ENCODE results near the gene BEND3. TPM values are rescaled to one million over a fixed set of nuclear protein-coding genes. Genes with fewer than 3 reads are reported as not detected.

The BEND3 gene
- total RNA-seq, 3 donors from 2014 or later (not counting 1 experiment from before 2014, with no cell fraction given): 1.3 to 1.6 (median 1.3) TPM

DNA sequence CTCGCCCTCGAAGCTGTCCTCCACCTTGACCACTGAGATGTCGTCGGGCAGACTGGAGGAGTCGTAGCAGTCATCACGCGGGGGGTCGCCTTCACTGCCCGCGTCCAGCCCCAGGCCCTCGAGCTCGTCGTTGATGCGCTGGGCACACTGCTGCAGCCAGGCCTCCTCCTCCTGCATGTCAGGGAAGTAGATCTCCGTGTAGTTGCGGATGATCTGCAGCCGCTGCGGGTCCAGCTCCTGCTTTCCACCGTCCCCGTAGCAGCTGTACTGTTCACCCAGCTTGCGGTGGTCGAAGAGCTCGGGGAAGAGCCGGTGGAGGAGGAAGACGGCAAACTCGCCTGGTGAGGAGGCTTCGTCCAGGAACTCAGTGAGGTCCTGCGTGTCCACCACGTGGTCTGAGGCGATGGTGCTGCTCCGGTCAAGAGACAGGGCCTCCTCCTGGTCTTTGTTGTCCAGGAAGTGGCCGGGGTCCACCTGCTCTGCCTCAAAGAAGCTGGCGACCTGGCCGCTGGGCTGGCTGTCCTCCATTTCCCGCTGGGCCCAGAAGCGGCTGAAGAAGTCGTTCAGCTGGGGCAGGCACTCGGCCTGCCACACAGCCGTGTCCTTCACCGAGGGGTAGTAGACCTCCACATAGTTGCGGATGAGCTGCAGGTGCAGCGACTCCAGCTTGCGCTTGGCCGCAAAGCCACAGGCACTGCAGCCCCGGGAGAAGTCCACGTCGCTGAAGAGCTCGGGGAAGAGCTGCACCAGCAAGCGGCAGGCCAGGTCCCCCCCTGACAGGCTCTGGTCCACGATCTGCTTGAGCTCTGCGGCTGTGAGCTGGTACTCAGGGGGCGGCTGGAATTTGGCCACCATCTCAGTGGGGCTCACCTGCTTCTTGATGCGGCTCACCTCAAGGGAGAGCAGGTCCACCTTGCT lies 45.4 kb downstream of the BEND3 start:
- ATAC-seq: no peak
- no peak overlapping the region for H3K27ac Mint-ChIP-seq
- intact Hi-C loops (cut with micrococcal nuclease): no loop called here

DNA sequence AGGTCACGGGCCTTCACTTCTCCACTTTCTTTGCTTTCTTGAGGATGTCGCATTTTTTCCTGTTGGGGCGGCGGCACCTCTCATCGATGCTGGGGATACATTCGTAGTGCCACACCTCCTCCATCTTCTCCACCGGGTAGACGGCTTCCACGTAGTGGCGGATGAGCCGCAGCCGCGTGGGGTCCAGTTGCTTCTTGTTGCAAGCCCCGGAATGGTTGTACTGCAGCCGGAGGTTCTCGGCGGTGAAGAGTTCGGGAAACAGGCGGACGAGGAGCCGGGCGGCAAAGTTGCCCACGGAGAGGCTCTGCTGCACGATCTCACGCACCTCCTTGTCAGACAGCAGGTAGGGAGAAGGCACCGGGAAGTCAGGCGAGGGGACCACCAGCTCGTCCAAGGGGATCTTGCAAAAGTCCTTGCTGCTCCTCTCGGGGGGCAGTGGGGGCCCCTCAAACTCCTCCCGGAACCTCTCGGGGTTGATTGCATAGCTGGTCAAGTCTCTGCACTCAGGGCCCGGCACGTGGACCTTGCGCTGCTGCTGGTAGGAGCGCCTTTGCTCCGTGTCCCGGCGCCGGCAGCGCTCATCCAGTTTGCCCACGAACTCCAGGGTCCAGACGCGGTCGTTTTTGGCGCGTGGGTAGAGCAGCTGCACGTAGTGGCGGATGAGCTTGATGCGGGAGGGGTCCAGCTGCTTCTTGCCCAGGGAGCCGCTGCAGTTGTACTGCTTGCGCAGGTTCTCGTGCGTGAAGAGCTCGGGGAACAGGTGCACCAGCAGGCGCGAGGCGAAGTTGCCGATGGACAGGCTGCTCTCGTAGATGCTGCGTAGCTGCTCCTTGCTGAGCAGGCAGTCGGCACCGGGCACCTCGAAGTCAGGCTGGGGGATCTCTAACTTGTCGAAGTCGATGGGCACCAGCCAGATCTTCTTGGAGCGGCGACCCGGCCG lies 46.4 kb downstream of the BEND3 start:
- Histone ChIP-seq H3K27ac (ENCODE audit: low read length) (no peak overlapping the region), H3K36me3 (ENCODE audit: control insufficient read depth, insufficient read depth, low read length) (no peaks in the 10 kb centered on the region), H3K4me3 (ENCODE audit: low read length) (no peak overlapping the region), H3K4me1 (ENCODE audit: control insufficient read depth, insufficient read depth, low read length) (peaks cover 10% of the 10 kb centered on the region), H3K27me3 (ENCODE audit: control insufficient read depth, insufficient read depth, low read length) (no peaks in the 10 kb centered on the region), H3K9me3 (ENCODE audit: control insufficient read depth, insufficient read depth, low read length) (no peaks in the 10 kb centered on the region)
- no peak overlapping the region for H3K27ac Mint-ChIP-seq
- H3K27me3 Mint-ChIP-seq (ENCODE audit: low read depth in 2 of 2): no peaks in the 10 kb centered on the region
- H3K4me3 Mint-ChIP-seq: no peak overlapping the region
- no peak for DNase-seq
- intact Hi-C loops (cut with micrococcal nuclease): no loop called here
- ATAC-seq: no peak
- TF ChIP-seq, protein P1, sequence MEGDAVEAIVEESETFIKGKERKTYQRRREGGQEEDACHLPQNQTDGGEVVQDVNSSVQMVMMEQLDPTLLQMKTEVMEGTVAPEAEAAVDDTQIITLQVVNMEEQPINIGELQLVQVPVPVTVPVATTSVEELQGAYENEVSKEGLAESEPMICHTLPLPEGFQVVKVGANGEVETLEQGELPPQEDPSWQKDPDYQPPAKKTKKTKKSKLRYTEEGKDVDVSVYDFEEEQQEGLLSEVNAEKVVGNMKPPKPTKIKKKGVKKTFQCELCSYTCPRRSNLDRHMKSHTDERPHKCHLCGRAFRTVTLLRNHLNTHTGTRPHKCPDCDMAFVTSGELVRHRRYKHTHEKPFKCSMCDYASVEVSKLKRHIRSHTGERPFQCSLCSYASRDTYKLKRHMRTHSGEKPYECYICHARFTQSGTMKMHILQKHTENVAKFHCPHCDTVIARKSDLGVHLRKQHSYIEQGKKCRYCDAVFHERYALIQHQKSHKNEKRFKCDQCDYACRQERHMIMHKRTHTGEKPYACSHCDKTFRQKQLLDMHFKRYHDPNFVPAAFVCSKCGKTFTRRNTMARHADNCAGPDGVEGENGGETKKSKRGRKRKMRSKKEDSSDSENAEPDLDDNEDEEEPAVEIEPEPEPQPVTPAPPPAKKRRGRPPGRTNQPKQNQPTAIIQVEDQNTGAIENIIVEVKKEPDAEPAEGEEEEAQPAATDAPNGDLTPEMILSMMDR (IDR thresholded peaks at IDR 0.05): no peak
- WGBS (ENCODE audit: insufficient coverage): 97% methylated on average over 69 of the region's 69 CpGs
- no peaks in the 10 kb centered on the region for H3K36me3 Mint-ChIP-seq
- H3K4me1 Mint-ChIP-seq: peaks cover 6 to 10% of the 10 kb centered on the region in 2 donors
- H3K9me3 Mint-ChIP-seq: no peaks in the 10 kb centered on the region

More for the DNA sequence above, 45.4 kb downstream of the BEND3 start:
- no peak overlapping the region for H3K4me3 Mint-ChIP-seq
- no peaks in the 10 kb centered on the region for H3K36me3 ChIP-seq (ENCODE audit: control insufficient read depth, insufficient read depth, low read length)
- H3K4me3 ChIP-seq (ENCODE audit: low read length): no peak overlapping the region
- H3K9me3 ChIP-seq (ENCODE audit: control insufficient read depth, insufficient read depth, low read length): no peaks in the 10 kb centered on the region
- no peaks in the 10 kb centered on the region for H3K27me3 ChIP-seq (ENCODE audit: control insufficient read depth, insufficient read depth, low read length)
- H3K9me3 Mint-ChIP-seq: no peaks in the 10 kb centered on the region
- peaks cover under 1 to 4% of the 10 kb centered on the region in 2 donors for H3K4me1 Mint-ChIP-seq
- H3K27me3 Mint-ChIP-seq (ENCODE audit: low read depth in 2 of 2): no peaks in the 10 kb centered on the region
- DNase-seq: no peak
- H3K4me1 ChIP-seq (ENCODE audit: control insufficient read depth, insufficient read depth, low read length): peaks cover 1% of the 10 kb centered on the region
- H3K36me3 Mint-ChIP-seq: no peaks in the 10 kb centered on the region
- H3K27ac ChIP-seq (ENCODE audit: low read length): no peak overlapping the region
- WGBS (ENCODE audit: insufficient coverage): 97% methylated on average over 53 of the region's 53 CpGs
- TF ChIP-seq, protein P1 (IDR thresholded peaks at IDR 0.05): no peak

DNA sequence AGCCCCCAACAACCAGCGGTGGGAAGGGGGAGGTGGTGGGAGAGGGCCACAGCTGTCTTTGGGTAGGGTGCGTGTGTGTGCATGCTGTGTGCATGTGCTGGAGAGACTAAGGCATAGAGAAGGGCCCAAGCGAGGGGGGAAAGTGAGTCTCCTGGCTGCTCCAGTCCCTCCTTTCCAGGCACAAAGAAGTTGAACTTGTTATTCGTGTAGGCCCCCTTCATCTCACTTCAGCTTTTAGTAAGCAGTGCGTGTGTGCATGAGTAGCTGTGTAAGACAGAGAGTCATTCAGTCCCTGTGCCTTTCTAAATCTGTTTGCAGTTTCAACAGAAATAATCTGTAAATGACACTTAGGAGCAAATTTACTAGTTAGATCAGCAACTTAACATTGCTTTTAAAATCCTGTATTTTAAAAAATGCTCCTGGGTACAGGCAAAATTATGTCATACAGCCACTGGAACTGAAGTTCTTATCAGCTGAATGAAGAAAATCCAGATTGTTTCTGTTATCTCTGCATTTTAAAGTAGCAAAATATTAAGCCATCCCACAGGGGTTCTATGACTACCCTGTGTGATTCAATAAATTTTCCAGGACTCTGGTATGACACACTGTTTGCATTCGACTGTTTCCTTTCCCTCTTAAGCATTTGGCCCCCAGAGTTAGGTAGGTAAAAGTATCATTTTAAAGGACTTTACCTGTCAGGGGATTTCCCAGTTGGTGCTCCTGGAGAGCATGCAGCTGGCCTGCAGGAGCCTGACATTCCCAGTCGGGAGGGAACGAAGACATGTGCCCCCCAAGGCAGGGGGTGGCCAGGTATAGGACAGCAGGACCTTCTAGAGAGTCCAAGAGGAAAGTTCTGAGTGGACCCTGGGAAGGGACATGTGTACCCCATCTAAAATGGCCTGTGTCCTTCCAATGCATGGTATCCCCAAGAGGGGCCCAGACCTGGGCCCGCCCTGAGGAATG lies 48.3 kb downstream of the BEND3 start:
- H3K27ac Mint-ChIP-seq: no peak overlapping the region
- peaks cover 6 to 13% of the 10 kb centered on the region in 2 donors for H3K4me1 Mint-ChIP-seq
- H3K9me3 ChIP-seq (ENCODE audit: control insufficient read depth, insufficient read depth, low read length): no peaks in the 10 kb centered on the region
- intact Hi-C loops (cut with micrococcal nuclease): no loop called here
- H3K27me3 ChIP-seq (ENCODE audit: control insufficient read depth, insufficient read depth, low read length): no peaks in the 10 kb centered on the region
- WGBS (ENCODE audit: insufficient coverage): 92% methylated on average over 7 of the region's 9 CpGs
- H3K4me3 ChIP-seq (ENCODE audit: low read length): no peak overlapping the region
- no peak for ATAC-seq
- no peaks in the 10 kb centered on the region for H3K27me3 Mint-ChIP-seq (ENCODE audit: low read depth in 2 of 2)
- no peak for DNase-seq
- TF ChIP-seq, protein P1 (IDR thresholded peaks at IDR 0.05): no peak
- no peak overlapping the region for H3K27ac ChIP-seq (ENCODE audit: low read length)
- no peaks in the 10 kb centered on the region for H3K9me3 Mint-ChIP-seq
- no peaks in the 10 kb centered on the region for H3K36me3 ChIP-seq (ENCODE audit: control insufficient read depth, insufficient read depth, low read length)
- H3K36me3 Mint-ChIP-seq: no peaks in the 10 kb centered on the region
- H3K4me1 ChIP-seq (ENCODE audit: control insufficient read depth, insufficient read depth, low read length): peaks cover 11% of the 10 kb centered on the region
- H3K4me3 Mint-ChIP-seq: no peak overlapping the region

All from natural killer cell (primary cell).